IPS-NIHi7 (cell line): ENCODE data around the gene SEPTIN1.

Experiments used
- DNase-seq: peaks from one replicate; pipeline ENCODE4 v3.0.0; 2012; ENCODE audit warnings: mixed read lengths; ENCODE audit errors: extremely low spot score

The SEPTIN1 gene

GRCh38 chr16:30377050-30377811, 5.1 kb downstream of the SEPTIN1 start:
- no peak for DNase-seq

DNA sequence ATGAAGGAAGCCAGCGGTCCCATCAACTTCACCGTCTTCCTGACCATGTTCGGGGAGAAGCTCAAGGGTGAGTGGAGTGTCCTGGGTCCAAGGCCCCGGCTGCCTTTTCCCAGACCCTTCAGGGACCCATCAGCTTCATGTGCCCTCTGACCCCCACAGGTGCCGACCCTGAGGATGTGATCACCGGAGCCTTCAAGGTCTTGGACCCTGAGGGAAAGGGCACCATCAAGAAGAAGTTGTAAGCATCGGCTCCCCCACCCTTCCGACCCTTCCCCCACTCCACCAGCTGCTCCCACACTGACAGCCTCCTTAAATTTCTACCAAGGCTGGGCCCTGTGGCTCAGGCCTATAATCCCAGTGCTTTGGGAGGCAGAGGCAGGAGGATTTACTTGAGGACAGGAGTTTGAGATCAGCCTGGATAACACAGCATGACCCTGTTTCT, 5.9 kb downstream of the SEPTIN1 start:
- no peak for DNase-seq

DNA sequence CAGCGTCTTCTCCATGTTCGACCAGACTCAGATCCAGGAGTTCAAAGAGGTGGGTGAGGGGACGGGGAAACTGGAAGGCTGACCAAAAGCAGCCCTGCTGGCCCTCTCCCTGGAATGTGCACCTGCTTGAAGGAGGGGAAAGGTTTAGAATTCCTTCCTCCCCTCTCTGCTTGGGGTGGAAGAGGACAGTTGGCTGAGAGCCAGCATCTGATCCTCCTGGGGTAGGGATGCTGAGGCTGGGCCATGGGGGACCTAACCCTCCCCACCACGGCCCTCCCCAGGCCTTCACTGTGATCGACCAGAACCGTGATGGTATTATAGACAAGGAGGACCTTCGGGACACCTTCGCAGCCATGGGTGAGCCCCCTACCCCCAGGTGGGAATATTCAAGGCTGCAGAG, 6.5 kb downstream of the SEPTIN1 start:
- no peak for DNase-seq

GRCh38 chr16:30374538-30374937, 7.8 kb downstream of the SEPTIN1 start, which contains the start of gene MYL11:
Gene MYL11, plus strand, starts transcription at chr16:30374802. Its CDS starts 56 bp downstream, at chr16:30374858.
- DNase-seq, result no peak

GRCh38 chr16:30372725-30373124, 9.6 kb downstream of the SEPTIN1 start:
- DNase-seq, result no peak

- DNase-seq, result no peak
Observed at GRCh38 chr16:30372038-30372712, 10.2 kb downstream of the SEPTIN1 start.

- no peak for DNase-seq
Observed at GRCh38 chr16:30371248-30371816, 11.0 kb downstream of the SEPTIN1 start.

DNA sequence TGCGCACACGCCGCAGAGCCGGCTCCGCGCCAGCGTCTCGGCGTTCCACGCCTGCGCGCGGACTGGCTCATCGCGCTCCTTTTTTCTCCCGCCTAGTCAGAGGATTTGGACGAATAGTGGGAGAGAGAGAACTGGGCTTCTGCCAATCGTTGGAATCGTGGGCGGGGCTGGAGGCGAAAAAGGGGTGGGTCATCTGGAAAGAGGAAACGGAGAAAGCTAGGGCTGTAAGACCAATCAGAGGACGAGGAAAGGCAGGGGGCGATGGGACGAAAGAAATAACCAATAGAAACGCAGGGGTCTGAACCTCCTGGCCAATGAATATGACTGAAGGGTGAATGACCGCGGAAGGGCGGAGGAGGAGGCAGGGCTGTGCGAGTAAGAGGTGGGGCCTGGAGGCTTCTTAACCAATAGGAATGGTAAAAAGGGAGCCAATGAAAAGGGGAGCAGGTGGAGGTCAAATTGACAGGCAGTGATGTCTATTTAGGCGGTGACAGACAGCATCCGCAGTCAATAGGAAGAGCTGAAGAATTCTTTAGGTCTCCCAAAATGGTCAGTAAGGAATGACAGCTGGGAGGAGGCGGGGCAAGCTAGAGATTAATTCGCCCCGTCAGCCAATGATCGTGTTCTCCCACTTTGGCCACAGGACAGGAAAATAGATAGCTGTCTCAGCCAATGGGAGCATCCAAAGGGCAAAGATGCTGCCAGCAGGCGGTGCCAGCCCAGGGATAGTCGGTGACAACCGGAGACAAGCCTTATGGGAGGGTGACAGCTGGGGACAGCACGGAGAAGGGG, 11.7 kb downstream of the SEPTIN1 start, which contains the start of gene TBC1D10B:
TBC1D10B (minus strand) TSS at position 39 of the 792 bp plus-strand sequence. CDS start 311 bp downstream, outside the sequence.
- peak; percentile 97 for DNase-seq

DNA sequence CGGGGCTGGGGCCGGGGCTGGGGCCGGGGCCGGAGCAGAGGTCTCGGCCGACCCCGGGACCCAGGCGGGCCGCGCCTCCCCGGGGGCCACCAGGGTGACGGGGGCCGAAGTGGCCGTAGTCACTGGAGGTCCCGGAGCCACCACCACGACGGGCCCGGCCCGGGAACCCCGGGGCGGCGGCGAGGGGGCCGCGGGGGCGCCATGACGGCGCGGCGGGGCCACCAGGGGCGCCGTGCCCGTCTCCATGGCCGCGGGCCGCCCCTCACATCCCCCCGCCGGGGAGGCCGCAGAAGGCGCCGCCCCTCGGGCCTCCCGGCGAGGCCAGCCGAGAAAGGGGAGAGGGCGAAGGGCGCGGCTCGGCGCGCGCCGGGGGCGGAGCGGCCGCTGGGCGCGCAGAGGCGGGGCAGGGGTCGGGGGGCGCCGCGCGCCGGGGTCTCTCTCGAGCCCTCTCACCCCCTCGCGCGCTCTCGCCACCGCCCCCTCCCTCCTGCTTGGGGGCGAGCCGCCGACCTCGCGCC, 12.4 kb downstream of the SEPTIN1 start:
- DNase-seq, result no peak

DNA sequence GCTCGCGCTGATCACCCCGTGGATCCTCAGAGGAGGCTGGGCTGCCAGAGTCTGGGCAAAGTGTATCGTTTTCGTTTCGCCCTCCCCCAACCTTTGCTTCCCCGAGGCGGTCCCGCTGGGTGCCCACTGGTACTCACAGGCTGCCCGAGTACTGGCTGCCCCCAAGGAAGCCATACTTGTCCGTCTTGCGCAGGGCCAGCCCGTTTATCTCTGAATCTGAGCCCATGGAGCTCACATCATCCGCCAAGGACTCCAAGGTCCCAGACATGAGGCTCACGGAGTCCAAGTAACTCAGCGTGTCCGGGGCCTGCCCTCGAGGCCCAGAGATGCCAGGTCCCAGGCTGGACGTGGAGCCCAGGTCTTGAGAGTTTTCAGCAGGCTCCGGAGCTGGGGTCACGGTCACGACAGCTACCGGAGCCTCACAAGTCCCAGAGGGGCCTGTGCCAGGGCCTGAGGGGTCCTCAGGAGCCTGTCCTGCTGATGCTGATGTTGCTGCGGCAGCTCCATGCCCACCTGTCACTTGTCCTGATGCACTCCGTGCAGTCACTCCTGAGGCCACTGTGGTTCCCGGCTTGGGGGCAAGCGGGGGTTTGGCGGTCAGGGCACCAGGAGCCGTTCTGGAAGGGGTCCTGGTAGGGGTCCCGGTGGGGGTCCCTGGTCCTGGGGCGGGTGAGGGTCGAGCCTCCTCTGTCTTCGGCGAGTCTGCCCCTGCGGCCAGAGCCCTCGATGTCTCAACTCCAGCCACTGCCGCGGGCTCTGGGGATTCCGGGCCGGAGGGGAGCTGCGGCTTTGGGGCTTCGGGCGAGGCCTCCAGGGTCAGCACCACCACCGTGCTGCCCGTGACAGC, 13.0 kb downstream of the SEPTIN1 start:
- DNase-seq, result no peak

GRCh38 chr16:30368792-30369090, 13.6 kb downstream of the SEPTIN1 start:
- no peak for DNase-seq

- DNase-seq, result no peak
Observed at GRCh38 chr16:30368122-30368791, 14.1 kb downstream of the SEPTIN1 start.

- DNase-seq, result no peak
Observed at GRCh38 chr16:30367349-30368009, 14.9 kb downstream of the SEPTIN1 start.

DNA sequence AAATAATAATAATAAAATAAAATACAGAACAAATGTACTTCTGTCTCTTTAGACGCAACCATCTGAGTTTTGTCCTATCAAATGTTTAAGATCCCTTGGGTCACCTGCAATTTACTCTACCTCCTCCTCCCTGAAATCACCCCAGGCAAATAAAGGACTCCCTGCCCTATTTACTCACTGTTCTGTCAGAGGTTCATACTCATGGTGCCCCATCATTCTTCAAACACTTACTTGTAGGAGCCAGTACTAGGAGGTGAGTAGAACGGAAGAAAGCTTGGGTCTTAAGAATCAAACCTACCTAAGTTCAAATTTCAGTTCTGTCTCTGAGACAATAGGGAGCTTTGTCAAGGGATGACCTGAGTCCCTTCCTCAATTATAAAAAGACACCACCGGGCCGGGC, 15.8 kb downstream of the SEPTIN1 start:
- DNase-seq, result no peak

GRCh38 chr16:30365200-30365599, 17.2 kb downstream of the SEPTIN1 start:
- no peak for DNase-seq

GRCh38 chr16:30361180-30361579, 21.2 kb downstream of the SEPTIN1 start:
- DNase-seq, result no peak

DNA sequence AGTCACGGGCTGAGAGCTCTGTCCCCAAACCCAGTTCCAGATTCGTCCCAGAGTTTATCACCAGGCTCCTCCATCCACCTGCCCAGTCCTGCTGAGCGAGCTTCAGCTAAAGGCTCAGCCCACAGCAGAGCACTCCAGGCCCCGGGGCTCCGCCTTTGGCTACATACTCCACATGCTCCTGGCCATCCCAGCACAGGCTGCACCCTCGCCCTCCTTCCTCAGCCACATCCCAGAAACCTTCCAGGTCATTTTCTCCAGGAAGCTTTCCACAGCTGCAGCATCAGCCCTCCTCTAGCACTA, 22.5 kb downstream of the SEPTIN1 start:
- no peak for DNase-seq

DNA sequence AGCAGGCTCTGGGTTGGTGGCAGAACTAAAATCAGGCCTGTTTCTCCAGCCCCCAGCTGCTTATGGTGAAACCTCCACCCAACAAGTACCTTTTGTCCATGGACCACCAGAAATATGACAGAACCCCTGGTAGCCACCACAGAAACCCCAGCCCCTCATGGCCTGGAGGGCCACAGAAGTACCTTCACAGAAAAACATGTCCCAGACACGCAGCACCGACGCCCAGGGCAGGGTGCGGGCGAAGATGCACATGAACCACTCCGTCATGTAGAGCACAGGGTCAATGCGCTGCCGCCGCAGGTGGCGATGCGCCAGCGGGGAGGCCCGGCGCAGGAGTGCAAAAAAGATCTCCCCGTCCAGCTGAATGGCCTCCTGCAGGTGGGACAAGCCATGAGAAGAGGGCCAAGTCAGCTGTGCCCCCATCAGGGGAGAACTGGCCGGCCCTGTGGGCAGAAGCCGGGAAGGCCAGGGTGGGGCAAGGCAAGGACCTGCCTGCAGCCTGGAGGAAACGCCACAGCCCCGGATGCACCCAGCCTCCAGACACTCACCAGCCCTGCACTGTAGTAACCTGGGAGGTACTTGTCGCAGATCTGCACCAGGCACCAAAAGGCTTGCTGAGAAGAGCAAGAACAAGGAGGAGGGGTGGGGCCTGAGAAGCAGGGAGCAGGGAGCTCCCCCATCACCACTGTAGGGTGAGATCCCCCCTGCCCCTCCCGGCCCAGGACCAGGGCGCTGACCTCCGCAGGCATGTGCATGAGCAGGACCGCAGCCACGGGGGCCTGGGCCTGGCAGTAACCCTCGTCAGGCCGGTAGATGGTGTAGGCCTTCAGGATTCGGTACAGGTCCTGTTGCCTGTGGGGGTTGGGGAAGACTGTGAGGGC, 23.1 kb downstream of the SEPTIN1 start:
- DNase-seq, result no peak

GRCh38 chr16:30358577-30358936, 23.8 kb downstream of the SEPTIN1 start:
- DNase-seq, result no peak
